ENCODE data around the gene THG1L.
"Not testable (repeated sequence)": the region's sequence is repeated elsewhere in the genome, so short reads cannot be mapped to it uniquely, and the experiment has no call there.

Gene THG1L

GRCh38 chr5:157726607-157727006, 4.6 kb upstream of the THG1L start:
- not testable (repeated sequence) for DNase-seq

- not testable (repeated sequence) for DNase-seq
These were observed 3.4 kb upstream of the THG1L start for GRCh38 chr5:157727858-157728257.

DNA sequence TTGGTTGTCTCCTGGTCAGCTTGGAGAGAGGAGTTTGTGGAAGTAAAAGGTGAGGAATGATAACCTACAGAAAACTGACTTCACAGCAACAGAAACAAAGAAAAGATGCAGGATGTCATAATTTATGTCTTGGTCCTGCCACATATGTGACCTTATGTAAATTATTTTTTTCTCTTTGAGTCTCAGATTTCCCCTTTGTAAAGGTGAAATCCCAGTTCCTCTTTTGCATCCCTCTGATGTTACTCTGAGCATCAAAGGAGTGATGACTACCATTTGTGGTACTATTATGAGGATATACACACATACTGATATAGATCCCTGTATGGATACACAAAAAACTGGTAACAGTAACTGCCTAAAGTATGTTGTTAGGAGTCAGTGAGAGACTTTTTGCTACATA, 1.4 kb upstream of the THG1L start:
- DNase-seq = no peak

GRCh38 chr5:157730900-157731271, 334 bp upstream of the THG1L start:
- no peak for DNase-seq

DNA sequence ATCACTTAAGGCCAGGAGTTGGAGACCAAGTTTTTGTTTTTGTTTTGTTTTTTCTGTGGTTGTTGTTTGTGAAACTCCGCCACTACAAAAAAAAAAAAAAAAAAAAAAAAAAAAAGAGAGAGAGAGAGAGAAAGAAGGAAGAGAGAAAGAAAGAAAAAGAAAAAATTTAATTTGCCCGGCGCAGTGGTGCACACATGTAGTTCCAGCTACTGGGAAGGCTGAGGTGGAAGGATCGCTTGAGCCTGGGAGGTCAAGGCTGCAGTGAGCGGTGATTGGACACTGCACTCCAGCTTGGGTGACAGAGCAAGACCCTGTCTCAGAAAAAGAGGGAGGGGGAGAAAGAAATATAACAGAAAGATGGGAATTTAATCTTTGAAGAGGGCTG, 902 bp downstream of the THG1L start:
- DNase-seq = no peak

- DNase-seq = no peak
These were observed 1.5 kb downstream of the THG1L start for GRCh38 chr5:157732596-157733262.

- no peak for DNase-seq
These were observed 3.2 kb downstream of the THG1L start for GRCh38 chr5:157734436-157734835.

- no peak for DNase-seq
These were observed 4.8 kb downstream of the THG1L start for GRCh38 chr5:157735991-157736390.

- DNase-seq = no peak
These were observed 8.4 kb downstream of the THG1L start for GRCh38 chr5:157739388-157740228.

DNA sequence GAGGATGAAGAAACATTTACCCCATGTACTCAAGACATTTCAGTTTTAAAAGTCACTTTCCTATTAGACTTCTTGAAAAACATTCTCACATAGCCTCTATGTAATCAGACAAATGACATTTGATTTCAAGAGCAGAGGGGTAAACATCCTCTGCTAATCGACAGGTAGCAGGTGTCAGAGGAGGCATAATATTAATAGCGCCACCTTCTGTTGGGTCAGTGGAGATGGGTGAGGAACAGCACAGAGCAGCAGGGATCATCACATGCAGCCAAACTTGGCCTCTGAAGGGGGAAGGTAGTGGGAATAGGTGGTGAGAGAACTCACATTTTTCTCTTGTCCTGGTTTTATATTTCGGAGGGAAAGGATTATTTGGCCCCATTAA, 9.0 kb downstream of the THG1L start:
- DNase-seq = no peak

DNA sequence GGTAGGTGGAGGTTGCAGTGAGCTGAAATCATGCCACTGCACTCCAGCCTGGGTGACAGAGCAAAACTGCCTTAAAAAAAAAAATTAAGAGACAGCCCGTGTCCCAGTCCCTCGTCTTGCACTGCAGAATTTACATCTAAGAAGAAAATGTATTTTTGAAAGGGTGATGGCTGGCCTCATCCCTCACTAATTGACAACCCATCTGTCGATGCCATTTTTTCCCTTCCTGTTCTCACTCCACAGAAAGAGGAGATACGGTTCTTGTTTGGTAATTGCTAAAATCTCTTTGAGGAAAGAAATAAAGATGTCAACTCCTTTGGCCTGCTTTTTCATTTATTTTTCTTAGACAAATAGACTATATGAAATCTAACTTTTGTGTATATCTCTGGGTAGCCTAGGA, 9.9 kb downstream of the THG1L start:
- DNase-seq = no peak

DNA sequence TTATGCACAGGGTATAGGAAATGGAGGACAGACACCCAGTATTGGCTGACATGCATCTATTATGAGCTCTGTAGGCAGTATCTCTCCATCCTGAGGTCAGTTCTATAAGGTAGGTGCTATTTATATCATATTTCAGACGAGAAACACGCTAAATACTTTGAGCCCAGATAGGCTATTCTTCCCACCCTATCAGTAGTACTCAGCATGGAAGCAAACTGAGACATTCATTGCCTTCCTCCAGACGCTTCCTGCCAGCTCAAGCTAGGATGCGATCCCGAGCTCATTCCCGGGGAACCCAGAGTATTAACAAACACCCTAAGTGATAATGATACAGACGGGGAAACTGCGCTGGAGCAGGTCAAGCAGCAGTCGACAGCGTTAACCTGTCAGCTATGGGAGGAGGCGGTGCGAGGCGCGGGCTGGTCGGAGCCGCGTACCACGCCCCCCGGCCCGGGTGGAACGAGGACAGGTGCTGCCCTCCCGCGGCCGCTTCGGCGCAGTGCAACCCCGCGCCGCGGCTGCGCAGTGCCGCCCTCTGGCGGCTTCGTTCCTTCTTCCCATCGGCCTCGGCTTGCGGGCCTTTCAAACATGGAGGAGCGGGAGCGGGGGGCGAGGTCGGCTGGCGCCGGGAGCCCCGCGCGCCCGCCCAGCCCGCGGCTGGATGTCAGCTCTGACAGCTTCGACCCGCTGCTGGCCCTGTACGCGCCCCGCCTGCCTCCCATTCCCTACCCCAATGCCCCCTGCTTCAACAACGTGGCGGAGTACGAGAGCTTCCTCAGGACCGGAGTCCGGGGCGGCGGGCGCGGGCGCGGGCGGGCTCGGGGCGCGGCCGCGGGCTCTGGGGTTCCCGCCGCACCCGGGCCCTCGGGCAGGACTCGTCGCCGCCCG, 12.2 kb downstream of the THG1L start, which contains the start of gene LSM11:
LSM11 (plus strand) TSS at position 550 of the 888 bp plus-strand sequence; CDS start at position 589, 39 bp downstream.
- DNase-seq = peak in 55 of 56 donors; percentile 28 to 92 (median 74)

DNA sequence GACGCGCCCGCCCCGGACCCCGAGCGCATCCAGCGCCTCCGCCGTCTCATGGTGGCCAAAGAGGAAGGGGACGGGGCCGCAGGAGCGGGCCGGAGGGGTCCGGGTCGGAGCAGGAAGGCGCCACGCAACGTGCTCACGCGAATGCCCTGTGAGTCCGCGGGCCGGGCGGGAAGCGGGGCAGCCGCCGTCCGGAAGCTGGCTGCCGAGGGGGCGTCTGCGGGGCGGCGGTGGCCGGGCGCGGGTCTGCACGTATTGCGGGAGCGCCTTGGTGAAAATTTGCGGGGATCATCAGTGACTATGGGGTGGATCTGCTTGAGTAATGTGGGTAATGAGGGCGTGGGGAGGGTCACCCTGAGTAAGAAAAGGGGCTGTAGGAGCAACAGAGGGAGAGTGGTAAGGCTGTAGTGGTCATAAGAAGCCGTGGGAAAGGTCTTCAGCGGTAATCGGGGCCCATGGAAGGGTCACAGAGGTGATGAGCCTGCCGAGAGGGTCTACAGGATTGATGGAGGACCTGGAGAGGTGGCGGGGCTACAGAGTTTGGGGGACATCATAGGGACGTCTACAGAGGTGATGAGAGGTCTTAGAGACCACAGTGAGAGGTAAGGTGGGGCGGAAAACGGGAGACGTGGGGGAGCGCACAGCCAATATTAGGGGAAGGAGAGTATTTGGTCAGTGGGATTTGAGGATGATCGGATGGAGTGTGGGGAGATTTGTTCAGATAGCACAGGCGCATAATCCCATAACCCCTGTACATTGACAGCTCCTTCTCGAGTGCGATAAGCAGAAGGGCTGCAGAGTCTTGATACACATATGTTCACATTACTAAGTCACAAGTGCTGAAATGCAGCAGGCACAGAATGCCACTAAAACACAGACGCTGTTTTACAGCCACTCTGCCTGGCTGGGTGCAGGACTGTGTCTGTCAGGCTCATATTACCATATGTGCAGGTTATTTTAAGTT, 13.1 kb downstream of the THG1L start:
- peak in 6 of 56 donors; percentile 12 to 40 (median 22) for DNase-seq

- DNase-seq = no peak
These were observed 13.8 kb downstream of the THG1L start for GRCh38 chr5:157745041-157745456.

GRCh38 chr5:157747173-157747740, 16.0 kb downstream of the THG1L start:
- DNase-seq = no peak

DNA sequence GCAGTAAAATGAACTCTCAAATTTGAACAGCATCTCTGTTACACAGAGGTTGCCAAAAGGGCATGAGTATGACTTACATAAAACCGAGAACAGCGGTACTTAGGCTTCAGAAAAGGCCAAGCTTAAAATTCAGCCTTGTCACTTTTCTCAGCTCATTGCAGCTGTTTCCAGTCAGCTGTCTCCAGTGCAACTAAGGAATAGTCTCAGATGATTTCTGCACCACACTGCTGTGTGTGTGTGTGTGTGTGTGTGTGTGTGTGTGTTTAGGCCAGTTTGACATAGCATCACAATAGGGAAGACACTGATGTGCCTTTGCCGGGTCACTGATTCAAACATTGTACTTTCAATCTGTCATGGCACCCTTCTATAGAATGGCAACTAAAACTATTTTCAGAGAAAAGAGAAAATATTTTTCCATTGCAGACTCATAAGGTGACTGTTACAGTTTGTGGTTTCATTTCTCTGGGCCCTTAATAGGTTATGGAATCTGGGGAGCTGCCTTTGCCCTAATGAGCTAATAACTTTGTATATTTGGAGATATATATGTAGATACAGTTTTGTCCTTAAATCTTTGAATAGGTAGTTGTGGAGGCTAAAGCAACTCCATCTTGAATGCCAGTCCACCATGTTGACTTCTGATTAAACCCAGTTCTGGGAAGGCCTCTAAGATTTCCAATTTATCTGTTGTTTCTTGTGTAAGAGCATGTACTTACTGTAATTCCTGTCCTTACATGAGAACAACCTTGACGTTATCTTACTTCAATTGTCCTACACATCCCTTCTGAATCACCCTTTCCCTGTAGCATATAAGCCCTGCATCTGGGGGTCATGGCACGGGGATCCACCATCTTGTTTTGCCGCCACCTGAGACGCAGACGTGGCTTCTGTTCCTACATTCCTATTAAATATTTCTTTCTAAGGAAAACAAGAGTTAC, 16.8 kb downstream of the THG1L start:
- no peak for DNase-seq

- DNase-seq = peak in 2 of 56 donors; percentile 6 to 9
These were observed 17.7 kb downstream of the THG1L start for GRCh38 chr5:157748760-157749461.

DNA sequence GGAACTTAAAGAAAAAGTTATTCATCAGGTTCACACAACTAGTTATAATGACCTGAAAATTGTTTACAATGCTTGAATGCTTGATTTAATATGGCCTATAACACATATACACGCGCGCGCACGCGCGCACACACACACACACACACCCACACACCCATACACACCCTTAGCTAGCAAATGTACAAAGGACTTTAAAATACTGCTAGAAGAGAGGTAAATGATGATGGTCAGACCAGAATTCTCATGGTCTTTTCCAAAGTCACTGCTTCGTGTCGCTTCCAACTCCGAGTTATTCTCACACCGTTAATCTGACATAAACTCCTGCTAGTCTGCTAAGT, 18.2 kb downstream of the THG1L start:
- DNase-seq = no peak
